ENCODE measurements around the gene PHF10.

Gene PHF10

DNA sequence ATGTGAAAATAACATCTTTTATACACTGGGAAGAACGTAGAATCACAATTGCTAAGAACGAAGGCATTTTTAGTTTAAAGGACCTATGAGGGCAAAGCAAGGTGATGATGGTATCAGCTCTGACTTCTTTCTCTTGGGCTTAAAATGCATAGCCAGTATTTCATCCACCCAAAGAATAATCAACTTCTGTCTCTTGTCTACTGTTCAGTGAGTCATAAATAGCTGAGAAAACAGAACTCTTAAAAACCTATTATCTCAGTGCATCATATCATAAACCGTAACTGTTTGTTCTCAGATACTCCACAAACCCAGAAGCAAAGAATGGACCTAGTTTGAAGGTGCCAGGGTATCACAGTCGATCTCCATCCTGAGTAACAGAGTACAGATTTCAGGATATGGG lies 5.2 kb downstream of the PHF10 start:
- Histone ChIP-seq H3K4me3 (ENCODE audit: low read depth in 1 of 2, low read length in 2 of 2) (no peak overlapping the region), H3K27me3 (ENCODE audit: insufficient read depth, low read length, poor library complexity) (no peaks in the 10 kb centered on the region), H2AFZ (ENCODE audit: low read depth, low read length) (no peak overlapping the region), H3K79me2 (ENCODE audit: insufficient read depth, low read length) (peaks cover 70% of the 10 kb centered on the region), H3K27ac (ENCODE audit: low read length) (no peak overlapping the region), H3K36me3 (ENCODE audit: insufficient read depth, low read length) (peaks cover 51% of the 10 kb centered on the region), H3K9ac (ENCODE audit: low read depth, low read length) (no peak overlapping the region), H3K4me2 (ENCODE audit: insufficient read depth, low read length) (peak overlapping the region; percentile 5; the same call in 1 of the 2 replicates), H3K9me3 (ENCODE audit: insufficient read depth, low read length, severe bottlenecking) (no peaks in the 10 kb centered on the region), H3K4me1 (ENCODE audit: insufficient read depth, low read length) (peaks cover 30% of the 10 kb centered on the region), H4K20me1 (ENCODE audit: insufficient read depth, low read length) (peaks cover 24% of the 10 kb centered on the region)
- TF ChIP-seq EZH2 (IDR thresholded peaks at IDR 0.05; ENCODE audit: borderline replicate concordance, low read depth, low read length, severe bottlenecking), result no peak
- TF ChIP-seq, protein P1, sequence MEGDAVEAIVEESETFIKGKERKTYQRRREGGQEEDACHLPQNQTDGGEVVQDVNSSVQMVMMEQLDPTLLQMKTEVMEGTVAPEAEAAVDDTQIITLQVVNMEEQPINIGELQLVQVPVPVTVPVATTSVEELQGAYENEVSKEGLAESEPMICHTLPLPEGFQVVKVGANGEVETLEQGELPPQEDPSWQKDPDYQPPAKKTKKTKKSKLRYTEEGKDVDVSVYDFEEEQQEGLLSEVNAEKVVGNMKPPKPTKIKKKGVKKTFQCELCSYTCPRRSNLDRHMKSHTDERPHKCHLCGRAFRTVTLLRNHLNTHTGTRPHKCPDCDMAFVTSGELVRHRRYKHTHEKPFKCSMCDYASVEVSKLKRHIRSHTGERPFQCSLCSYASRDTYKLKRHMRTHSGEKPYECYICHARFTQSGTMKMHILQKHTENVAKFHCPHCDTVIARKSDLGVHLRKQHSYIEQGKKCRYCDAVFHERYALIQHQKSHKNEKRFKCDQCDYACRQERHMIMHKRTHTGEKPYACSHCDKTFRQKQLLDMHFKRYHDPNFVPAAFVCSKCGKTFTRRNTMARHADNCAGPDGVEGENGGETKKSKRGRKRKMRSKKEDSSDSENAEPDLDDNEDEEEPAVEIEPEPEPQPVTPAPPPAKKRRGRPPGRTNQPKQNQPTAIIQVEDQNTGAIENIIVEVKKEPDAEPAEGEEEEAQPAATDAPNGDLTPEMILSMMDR (IDR thresholded peaks at IDR 0.05; ENCODE audit: borderline replicate concordance, extremely low read depth, low read length, poor library complexity, severe bottlenecking), result no peak
- DNase-seq (no peak), ATAC-seq (ENCODE audit: insufficient read depth, low read depth) (no peak)

DNA sequence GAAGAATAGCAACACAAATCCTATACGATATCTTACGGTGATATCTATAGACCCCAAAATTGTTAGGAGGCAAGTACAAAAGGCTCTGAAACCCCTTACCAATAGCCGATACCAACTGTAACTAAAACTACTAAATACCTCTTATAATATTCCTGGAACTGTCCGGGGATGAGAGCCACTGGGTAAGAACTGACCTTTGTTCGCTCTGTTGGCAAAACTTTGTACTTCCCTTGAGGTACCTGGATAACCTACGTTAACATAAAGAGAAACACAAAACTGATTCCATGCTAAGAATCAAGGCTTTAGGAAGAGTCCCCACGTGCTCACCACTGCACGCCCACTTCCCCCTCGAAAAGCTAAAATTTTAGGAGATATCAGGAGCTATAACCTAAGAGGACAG lies 9.7 kb downstream of the PHF10 start:
- TF ChIP-seq EZH2 (IDR thresholded peaks at IDR 0.05; ENCODE audit: borderline replicate concordance, low read depth, low read length, severe bottlenecking), result no peak
- TF ChIP-seq, protein P1 (IDR thresholded peaks at IDR 0.05; ENCODE audit: borderline replicate concordance, extremely low read depth, low read length, poor library complexity, severe bottlenecking), result no peak
- no peak overlapping the region for H3K4me2 ChIP-seq (ENCODE audit: insufficient read depth, low read length)
- no peak overlapping the region for H3K27ac ChIP-seq (ENCODE audit: low read length)
- H3K79me2 ChIP-seq (ENCODE audit: insufficient read depth, low read length), result peaks cover 30% of the 10 kb centered on the region
- no peak overlapping the region for H3K9ac ChIP-seq (ENCODE audit: low read depth, low read length)
- no peaks in the 10 kb centered on the region for H3K27me3 ChIP-seq (ENCODE audit: insufficient read depth, low read length, poor library complexity)
- no peak overlapping the region for H2AFZ ChIP-seq (ENCODE audit: low read depth, low read length)
- H4K20me1 ChIP-seq (ENCODE audit: insufficient read depth, low read length), result peaks cover 6% of the 10 kb centered on the region; the same call in 1 of the 2 replicates
- DNase-seq (no peak), ATAC-seq (ENCODE audit: insufficient read depth, low read depth) (no peak)
- no peaks in the 10 kb centered on the region for H3K9me3 ChIP-seq (ENCODE audit: insufficient read depth, low read length, severe bottlenecking)
- no peak overlapping the region for H3K4me3 ChIP-seq (ENCODE audit: low read depth in 1 of 2, low read length in 2 of 2)
- H3K4me1 ChIP-seq (ENCODE audit: insufficient read depth, low read length), result peaks cover 3% of the 10 kb centered on the region; the same call in 1 of the 2 replicates
- H3K36me3 ChIP-seq (ENCODE audit: insufficient read depth, low read length), result peaks cover 90% of the 10 kb centered on the region

DNA sequence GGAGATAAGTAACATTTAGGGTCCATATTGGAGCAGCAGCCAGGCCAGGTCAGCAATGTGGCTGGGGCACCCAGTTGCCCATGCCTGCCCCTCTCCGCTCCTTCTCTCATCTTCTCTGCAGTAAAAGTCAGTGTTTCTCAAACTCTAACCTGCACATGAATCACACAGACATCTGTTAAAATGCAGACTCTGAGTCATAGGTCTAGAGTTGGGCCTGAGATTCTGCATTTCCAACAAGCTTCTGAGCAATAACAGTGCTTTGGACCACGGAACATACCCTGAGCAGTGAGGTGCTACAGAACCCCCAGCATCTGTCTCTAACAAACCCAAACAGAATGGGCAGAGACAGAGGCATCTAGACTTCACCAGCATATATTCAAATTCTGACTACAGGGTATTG lies 10.1 kb downstream of the PHF10 start:
- Histone ChIP-seq H3K36me3 (ENCODE audit: insufficient read depth, low read length) (peaks cover 92% of the 10 kb centered on the region), H3K27me3 (ENCODE audit: insufficient read depth, low read length, poor library complexity) (no peaks in the 10 kb centered on the region), H2AFZ (ENCODE audit: low read depth, low read length) (no peak overlapping the region), H3K9me3 (ENCODE audit: insufficient read depth, low read length, severe bottlenecking) (no peaks in the 10 kb centered on the region), H3K9ac (ENCODE audit: low read depth, low read length) (no peak overlapping the region), H4K20me1 (ENCODE audit: insufficient read depth, low read length) (peaks cover 3% of the 10 kb centered on the region; the same call in 1 of the 2 replicates), H3K4me2 (ENCODE audit: insufficient read depth, low read length) (no peak overlapping the region), H3K4me3 (ENCODE audit: low read depth in 1 of 2, low read length in 2 of 2) (no peak overlapping the region), H3K4me1 (ENCODE audit: insufficient read depth, low read length) (peaks cover 3% of the 10 kb centered on the region; the same call in 1 of the 2 replicates), H3K27ac (ENCODE audit: low read length) (no peak overlapping the region), H3K79me2 (ENCODE audit: insufficient read depth, low read length) (peaks cover 30% of the 10 kb centered on the region)
- ATAC-seq (ENCODE audit: insufficient read depth, low read depth) (no peak), DNase-seq (no peak)
- TF ChIP-seq EZH2 (IDR thresholded peaks at IDR 0.05; ENCODE audit: borderline replicate concordance, low read depth, low read length, severe bottlenecking), result no peak
- TF ChIP-seq, protein P1 (IDR thresholded peaks at IDR 0.05; ENCODE audit: borderline replicate concordance, extremely low read depth, low read length, poor library complexity, severe bottlenecking), result no peak

DNA sequence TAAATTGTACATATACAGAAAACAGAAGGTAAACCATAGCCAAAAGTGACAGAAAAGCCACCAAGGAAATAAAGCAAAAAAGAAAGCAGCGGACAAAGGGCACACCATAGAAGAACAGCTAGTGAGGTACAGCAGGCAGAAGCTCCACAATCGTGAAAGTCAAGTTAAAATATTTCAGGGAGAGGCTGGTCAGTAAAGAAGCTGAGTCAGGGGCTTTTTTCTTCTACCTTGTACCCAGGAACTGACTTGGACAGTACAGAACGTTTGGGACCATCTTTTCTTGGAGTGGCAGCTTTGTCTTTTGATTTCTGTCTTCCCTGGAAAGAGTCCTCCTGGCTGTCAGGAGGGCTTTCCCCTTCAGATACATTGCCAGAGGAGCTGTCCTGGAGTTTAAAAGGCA lies 14.3 kb downstream of the PHF10 start:
- H3K36me3 ChIP-seq (ENCODE audit: insufficient read depth, low read length), result peaks cover 88% of the 10 kb centered on the region
- TF ChIP-seq, protein P1 (IDR thresholded peaks at IDR 0.05; ENCODE audit: borderline replicate concordance, extremely low read depth, low read length, poor library complexity, severe bottlenecking), result no peak
- TF ChIP-seq EZH2 (IDR thresholded peaks at IDR 0.05; ENCODE audit: borderline replicate concordance, low read depth, low read length, severe bottlenecking), result no peak
- H2AFZ ChIP-seq (ENCODE audit: low read depth, low read length), result no peak overlapping the region
- no peak overlapping the region for H3K27ac ChIP-seq (ENCODE audit: low read length)
- no peak overlapping the region for H3K4me2 ChIP-seq (ENCODE audit: insufficient read depth, low read length)
- no peaks in the 10 kb centered on the region for H3K9me3 ChIP-seq (ENCODE audit: insufficient read depth, low read length, severe bottlenecking)
- ATAC-seq (ENCODE audit: insufficient read depth, low read depth) (no peak), DNase-seq (no peak)
- H3K9ac ChIP-seq (ENCODE audit: low read depth, low read length), result no peak overlapping the region
- peaks cover 11% of the 10 kb centered on the region for H3K4me1 ChIP-seq (ENCODE audit: insufficient read depth, low read length)
- peaks cover 8% of the 10 kb centered on the region; the same call in 1 of the 2 replicates for H4K20me1 ChIP-seq (ENCODE audit: insufficient read depth, low read length)
- no peak overlapping the region for H3K4me3 ChIP-seq (ENCODE audit: low read depth in 1 of 2, low read length in 2 of 2)
- no peaks in the 10 kb centered on the region for H3K27me3 ChIP-seq (ENCODE audit: insufficient read depth, low read length, poor library complexity)
- H3K79me2 ChIP-seq (ENCODE audit: insufficient read depth, low read length), result peaks cover 29% of the 10 kb centered on the region
